Activated CD8-positive, alpha-beta memory T cell treated with anti-CD3 and anti-CD28 coated beads for 4 hours (primary cell): Measurements from ENCODE around the gene SRSF9.
"Not testable (repeated sequence)": the region's sequence is repeated elsewhere in the genome, so short reads cannot be mapped to it uniquely, and the experiment has no call there.

ENCODE experiments used
- DNase-seq, 2 donors: peaks; one replicate each; pipeline ENCODE4 v3.0.0-alpha.2; 2020; ENCODE audit warnings: low read depth in 2 of 2

Gene SRSF9

GRCh38 chr12:120447992-120448391 lies 21.6 kb downstream of the SRSF9 start:
- no peak for DNase-seq

- not testable (repeated sequence) for DNase-seq
Observed at GRCh38 chr12:120446844-120447178, 22.7 kb downstream of the SRSF9 start.

- peak; percentile 76 to 80 for DNase-seq
Observed at GRCh38 chr12:120445911-120446843, 23.4 kb downstream of the SRSF9 start, which contains the start of the genes GATC and TRIAP1. GATC (plus strand) TSS chr12:120446444; CDS start chr12:120446481, 37 bp downstream. TRIAP1 (minus strand) TSS chr12:120446384; CDS start chr12:120446372, 12 bp downstream.

DNA sequence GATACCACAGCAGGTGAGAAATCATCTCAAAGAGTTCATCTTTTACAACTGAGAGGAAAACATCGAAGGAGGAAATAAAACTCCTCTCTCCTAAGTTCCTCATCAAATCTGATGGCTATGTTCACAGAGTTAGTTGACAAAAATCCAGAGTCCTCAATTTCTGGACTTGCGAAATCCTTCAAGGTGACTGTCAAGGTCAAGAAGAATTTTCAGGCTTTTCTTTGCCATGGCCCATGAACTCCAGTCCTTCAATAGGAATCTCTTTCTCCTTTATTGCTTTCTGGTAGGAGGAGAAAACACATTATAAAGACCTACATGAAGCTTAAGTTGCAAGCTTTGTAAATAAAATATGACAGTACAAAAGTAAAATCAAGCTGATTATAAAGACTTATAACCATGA lies 24.9 kb downstream of the SRSF9 start:
- no peak for DNase-seq

GRCh38 chr12:120439646-120440247 lies 29.8 kb downstream of the SRSF9 start:
- DNase-seq, result peak; percentile 49 to 65

- DNase-seq, result no peak
Observed at GRCh38 chr12:120438495-120439198, 30.9 kb downstream of the SRSF9 start.

GRCh38 chr12:120437735-120438494 lies 31.6 kb downstream of the SRSF9 start, which contains the start of gene COX6A1:
COX6A1 (plus strand) TSS chr12:120438113; CDS start chr12:120438127, 14 bp downstream.
- peak; percentile 93 to 98 for DNase-seq

GRCh38 chr12:120432772-120433525 lies 36.6 kb downstream of the SRSF9 start:
- no peak for DNase-seq

- no peak for DNase-seq
Observed at GRCh38 chr12:120429368-120429767, 40.2 kb downstream of the SRSF9 start.

DNA sequence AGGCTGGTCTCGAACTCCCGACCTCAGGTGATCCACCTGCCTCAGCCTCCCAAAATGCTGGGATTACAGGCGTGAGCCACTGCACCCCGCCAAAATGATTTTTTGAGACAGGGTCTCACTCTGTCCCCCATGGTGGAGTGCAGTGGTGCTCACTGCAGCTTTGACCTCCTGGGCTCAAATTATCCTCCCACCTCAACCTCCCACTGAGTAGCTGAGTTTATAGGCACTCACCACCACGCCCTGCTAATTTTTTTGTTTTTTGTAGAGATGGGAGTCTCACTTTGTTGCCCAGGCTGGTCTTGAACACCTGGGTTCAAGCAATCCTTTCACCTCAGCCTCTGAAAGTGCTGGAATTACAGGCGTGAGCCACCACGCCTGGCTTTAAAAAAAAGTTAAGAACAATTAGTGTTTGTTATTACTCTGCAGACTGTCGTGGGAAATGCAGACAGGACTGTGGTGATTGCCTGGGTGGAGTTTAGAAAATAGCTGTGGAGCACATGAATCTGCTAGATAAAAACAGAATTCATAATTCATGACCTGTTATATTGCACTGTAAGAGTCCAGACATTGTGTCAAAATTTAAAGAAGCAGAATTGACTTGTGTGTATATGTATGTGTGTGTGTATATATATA lies 40.8 kb downstream of the SRSF9 start:
- no peak for DNase-seq

GRCh38 chr12:120425797-120426196 lies 43.8 kb downstream of the SRSF9 start:
- DNase-seq, result no peak

GRCh38 chr12:120422892-120423456 lies 46.6 kb downstream of the SRSF9 start:
- no peak for DNase-seq

DNA sequence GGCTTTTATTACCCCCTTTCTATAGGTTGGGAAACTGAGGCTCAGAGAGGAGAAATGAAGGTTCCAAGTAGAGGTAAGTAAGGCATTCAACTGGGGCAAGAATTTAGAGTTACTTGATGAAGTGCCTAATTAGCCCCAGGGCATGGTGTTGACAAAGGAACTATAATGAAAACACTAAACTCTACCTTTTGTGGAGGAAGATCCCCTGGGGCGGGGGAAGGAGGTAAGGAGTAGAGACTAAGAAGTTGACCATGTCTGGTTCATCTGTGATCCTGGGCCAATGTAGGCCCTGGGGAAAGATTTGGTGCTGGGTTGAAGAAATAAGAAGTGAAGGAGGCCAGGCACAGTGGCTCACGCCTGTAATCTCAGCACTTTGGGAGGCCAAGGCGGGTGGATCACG lies 47.8 kb downstream of the SRSF9 start:
- no peak for DNase-seq

GRCh38 chr12:120417917-120418580 lies 51.5 kb downstream of the SRSF9 start:
- DNase-seq, result no peak

DNA sequence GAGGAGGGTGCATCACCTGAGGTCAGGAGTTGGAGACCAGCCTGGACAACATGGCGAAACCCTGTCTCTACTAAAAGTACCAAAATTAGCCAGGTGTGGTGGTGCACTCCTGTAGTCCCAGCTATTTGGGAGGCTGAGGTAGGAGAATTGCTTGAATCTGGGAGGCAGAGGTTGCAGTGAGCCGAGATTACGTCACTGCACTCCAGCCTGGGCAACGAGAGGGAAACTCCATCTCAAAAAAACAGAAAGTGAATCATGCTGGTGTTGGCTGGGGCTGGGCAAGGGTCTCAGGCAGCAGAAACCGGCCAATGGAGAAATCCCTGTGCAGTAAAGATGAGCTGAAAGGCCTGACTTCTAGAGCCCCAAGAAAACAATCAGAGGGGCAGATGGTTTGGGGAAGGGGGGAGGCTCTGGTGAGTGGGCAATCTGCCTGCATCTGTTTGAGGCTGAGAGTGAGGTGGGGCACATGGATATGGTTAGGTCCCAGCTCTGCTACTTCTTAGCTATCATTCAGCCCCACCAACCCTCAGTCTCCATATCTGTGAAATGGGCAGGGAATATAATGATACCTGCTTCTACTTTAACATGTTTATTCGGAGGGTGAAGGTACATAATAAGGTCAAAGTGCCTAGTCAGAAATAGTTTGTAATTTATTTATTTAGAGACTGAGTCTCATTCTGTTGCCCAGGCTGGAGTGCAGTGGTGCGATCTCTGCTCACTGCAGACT lies 52.9 kb downstream of the SRSF9 start:
- DNase-seq, result no peak

DNA sequence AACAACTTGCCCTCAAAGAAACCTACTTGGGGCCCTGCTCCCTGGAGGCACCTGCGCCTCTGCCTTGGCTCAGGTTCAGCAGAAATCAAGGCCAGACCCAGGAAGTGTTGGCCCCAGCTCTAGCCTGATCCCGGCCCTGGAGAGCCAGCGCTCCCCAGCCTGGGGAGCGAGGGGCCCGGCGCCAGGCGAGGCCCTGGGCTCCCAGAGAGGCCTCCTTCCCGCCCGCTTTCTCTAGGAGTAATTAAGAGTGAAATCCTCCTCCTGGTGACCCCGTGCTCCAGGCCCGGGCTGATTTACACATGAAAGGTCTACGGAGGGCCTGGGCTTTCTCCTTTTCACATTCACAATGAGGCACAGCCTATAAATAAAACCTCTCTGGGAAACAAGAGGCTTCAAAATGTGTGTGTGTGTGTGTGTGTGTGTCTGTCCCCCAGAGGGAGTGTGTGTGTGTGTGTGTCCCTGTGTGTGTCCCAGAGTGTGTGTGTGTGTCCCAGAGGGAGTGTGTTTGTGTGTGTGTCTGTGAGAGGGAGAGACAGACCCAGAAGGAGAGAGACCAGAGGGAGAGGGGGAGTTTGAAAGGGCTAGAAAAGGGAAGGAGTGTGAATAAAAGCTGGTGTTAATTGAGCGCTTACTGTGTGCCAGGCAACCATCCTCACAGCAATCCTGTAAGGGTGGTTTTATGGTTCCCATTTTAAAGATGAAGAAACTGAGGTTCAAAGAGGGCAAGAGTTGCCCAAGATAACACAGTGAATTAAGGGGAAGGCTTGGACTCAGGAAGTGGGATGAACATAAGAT lies 55.5 kb downstream of the SRSF9 start:
- no peak for DNase-seq

DNA sequence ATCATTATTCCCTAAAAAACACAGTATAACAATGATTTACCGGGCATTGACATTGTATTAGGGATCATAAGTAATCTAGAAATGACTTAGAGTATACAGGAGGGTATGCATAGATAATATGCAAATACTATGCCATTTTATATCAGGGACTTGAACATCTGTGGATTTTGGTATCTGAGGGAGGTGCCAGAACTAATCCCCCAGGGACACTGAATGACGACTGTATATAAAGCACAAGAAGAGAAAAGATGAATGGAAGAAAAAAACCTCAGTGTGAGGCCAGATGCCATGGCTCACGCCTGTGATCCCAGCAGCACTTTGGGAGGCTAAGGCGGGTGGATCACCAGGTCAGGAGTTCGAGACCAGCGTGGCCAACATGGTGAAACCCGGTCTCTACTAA lies 57.1 kb downstream of the SRSF9 start:
- no peak for DNase-seq
